ENCODE measurements around the gene PLCXD3.

DNA sequence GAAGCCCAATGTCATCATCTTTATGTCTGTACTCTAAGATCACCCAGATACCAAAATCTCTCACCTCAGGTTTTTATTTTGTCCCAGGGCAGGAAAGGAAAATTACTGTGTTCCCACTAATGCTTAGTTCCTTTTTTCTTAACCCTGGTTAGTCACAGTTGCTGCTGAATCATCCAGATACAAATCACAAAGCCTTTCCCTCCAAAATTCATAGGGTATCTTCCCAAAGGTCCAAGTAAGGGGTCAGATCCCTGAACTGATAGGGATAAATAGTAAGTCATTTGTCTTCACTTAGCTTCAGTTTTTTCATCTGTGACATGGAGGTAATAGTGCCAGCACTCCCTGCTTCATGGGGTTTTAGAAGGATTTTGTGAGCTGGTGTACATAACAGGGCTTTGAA is 2.2 kb downstream of the PLCXD3 start:
- TF ChIP-seq TEAD4 (CRISPR knock-in tag; IDR thresholded peaks at IDR 0.05) (no peak), CREM (CRISPR knock-in tag; IDR thresholded peaks at IDR 0.05) (no peak), CREB1 (CRISPR knock-in tag; IDR thresholded peaks at IDR 0.05) (no peak), NR3C1 (CRISPR knock-in tag; conservative IDR thresholded peaks at IDR 0.05; ENCODE audit: low read depth) (no peak)
- TF ChIP-seq, protein P1, sequence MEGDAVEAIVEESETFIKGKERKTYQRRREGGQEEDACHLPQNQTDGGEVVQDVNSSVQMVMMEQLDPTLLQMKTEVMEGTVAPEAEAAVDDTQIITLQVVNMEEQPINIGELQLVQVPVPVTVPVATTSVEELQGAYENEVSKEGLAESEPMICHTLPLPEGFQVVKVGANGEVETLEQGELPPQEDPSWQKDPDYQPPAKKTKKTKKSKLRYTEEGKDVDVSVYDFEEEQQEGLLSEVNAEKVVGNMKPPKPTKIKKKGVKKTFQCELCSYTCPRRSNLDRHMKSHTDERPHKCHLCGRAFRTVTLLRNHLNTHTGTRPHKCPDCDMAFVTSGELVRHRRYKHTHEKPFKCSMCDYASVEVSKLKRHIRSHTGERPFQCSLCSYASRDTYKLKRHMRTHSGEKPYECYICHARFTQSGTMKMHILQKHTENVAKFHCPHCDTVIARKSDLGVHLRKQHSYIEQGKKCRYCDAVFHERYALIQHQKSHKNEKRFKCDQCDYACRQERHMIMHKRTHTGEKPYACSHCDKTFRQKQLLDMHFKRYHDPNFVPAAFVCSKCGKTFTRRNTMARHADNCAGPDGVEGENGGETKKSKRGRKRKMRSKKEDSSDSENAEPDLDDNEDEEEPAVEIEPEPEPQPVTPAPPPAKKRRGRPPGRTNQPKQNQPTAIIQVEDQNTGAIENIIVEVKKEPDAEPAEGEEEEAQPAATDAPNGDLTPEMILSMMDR (IDR thresholded peaks at IDR 0.05) = no peak
- TF ChIP-seq, protein P2, sequence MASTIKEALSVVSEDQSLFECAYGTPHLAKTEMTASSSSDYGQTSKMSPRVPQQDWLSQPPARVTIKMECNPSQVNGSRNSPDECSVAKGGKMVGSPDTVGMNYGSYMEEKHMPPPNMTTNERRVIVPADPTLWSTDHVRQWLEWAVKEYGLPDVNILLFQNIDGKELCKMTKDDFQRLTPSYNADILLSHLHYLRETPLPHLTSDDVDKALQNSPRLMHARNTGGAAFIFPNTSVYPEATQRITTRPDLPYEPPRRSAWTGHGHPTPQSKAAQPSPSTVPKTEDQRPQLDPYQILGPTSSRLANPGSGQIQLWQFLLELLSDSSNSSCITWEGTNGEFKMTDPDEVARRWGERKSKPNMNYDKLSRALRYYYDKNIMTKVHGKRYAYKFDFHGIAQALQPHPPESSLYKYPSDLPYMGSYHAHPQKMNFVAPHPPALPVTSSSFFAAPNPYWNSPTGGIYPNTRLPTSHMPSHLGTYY (CRISPR knock-in tag; IDR thresholded peaks at IDR 0.05) = no peak
- TF ChIP-seq, protein P3, sequence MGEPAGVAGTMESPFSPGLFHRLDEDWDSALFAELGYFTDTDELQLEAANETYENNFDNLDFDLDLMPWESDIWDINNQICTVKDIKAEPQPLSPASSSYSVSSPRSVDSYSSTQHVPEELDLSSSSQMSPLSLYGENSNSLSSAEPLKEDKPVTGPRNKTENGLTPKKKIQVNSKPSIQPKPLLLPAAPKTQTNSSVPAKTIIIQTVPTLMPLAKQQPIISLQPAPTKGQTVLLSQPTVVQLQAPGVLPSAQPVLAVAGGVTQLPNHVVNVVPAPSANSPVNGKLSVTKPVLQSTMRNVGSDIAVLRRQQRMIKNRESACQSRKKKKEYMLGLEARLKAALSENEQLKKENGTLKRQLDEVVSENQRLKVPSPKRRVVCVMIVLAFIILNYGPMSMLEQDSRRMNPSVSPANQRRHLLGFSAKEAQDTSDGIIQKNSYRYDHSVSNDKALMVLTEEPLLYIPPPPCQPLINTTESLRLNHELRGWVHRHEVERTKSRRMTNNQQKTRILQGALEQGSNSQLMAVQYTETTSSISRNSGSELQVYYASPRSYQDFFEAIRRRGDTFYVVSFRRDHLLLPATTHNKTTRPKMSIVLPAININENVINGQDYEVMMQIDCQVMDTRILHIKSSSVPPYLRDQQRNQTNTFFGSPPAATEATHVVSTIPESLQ (CRISPR knock-in tag; IDR thresholded peaks at IDR 0.05) = no peak
- TF ChIP-seq, protein P4, sequence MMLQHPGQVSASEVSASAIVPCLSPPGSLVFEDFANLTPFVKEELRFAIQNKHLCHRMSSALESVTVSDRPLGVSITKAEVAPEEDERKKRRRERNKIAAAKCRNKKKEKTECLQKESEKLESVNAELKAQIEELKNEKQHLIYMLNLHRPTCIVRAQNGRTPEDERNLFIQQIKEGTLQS (CRISPR knock-in tag; conservative IDR thresholded peaks at IDR 0.05) = no peak
- TF ChIP-seq, protein P5, sequence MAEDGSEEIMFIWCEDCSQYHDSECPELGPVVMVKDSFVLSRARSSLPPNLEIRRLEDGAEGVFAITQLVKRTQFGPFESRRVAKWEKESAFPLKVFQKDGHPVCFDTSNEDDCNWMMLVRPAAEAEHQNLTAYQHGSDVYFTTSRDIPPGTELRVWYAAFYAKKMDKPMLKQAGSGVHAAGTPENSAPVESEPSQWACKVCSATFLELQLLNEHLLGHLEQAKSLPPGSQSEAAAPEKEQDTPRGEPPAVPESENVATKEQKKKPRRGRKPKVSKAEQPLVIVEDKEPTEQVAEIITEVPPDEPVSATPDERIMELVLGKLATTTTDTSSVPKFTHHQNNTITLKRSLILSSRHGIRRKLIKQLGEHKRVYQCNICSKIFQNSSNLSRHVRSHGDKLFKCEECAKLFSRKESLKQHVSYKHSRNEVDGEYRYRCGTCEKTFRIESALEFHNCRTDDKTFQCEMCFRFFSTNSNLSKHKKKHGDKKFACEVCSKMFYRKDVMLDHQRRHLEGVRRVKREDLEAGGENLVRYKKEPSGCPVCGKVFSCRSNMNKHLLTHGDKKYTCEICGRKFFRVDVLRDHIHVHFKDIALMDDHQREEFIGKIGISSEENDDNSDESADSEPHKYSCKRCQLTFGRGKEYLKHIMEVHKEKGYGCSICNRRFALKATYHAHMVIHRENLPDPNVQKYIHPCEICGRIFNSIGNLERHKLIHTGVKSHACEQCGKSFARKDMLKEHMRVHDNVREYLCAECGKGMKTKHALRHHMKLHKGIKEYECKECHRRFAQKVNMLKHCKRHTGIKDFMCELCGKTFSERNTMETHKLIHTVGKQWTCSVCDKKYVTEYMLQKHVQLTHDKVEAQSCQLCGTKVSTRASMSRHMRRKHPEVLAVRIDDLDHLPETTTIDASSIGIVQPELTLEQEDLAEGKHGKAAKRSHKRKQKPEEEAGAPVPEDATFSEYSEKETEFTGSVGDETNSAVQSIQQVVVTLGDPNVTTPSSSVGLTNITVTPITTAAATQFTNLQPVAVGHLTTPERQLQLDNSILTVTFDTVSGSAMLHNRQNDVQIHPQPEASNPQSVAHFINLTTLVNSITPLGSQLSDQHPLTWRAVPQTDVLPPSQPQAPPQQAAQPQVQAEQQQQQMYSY (CRISPR knock-in tag; IDR thresholded peaks at IDR 0.05) = no peak

Data from WTC11 (cell line).